MCF 10A (cell line): ENCODE data around the gene GPATCH11. TPM values are rescaled to one million over a fixed set of nuclear protein-coding genes. Genes with fewer than 3 reads are reported as not detected.

Experiments
- BruUV-seq: library from RNA; stranded (reverse); fragments of 400-500 nt; replicated peaks from 2 replicates; lab custom pipeline; 2021; lab: Mats Ljungman, UMichigan
- CTCF ChIA-PET: fragments of 300-600 bp; sonication (Branson Sonifier 250); formaldehyde crosslinking; extraction: SDS; loops from one replicate; lab custom pipeline; 2021; ENCODE audit warnings: antibody characterized with exemption, inconsistent platforms; lab: Yijun Ruan, JAX
- POLR2A ChIA-PET: fragments of 300-600, 350-650 bp; sonication (Branson Sonifier 250); formaldehyde crosslinking; extraction: SDS; loops from one replicate; lab custom pipeline; 2020; ENCODE audit warnings: antibody characterized with exemption, inconsistent platforms; lab: Yijun Ruan, JAX
- DNase-seq: peaks from one replicate; pipeline ENCODE4 v3.0.0-alpha.2; 2018; ENCODE audit not compliant: unreplicated experiment
- H3K27ac Mint-ChIP-seq: one replicate; pipeline ENCODE4 v1.8.0; 2022; ENCODE audit warnings: mild to moderate bottlenecking, low read depth, mixed read lengths; ENCODE audit not compliant: unreplicated experiment
- H3K27me3 Mint-ChIP-seq: one replicate; pipeline ENCODE4 v1.8.0; 2022; ENCODE audit warnings: mixed read lengths; ENCODE audit not compliant: insufficient read depth, unreplicated experiment
- H3K36me3 Mint-ChIP-seq: one replicate; pipeline ENCODE4 v1.8.0; 2022; ENCODE audit warnings: mild to moderate bottlenecking, moderate library complexity, mixed read lengths; ENCODE audit not compliant: insufficient read depth, unreplicated experiment
- H3K4me1 Mint-ChIP-seq: one replicate; pipeline ENCODE4 v1.8.0; 2022; ENCODE audit warnings: mixed read lengths; ENCODE audit not compliant: insufficient read depth, unreplicated experiment
- H3K4me3 Mint-ChIP-seq: one replicate; pipeline ENCODE4 v1.8.0; 2022; ENCODE audit warnings: mild to moderate bottlenecking, moderate library complexity, mixed read lengths; ENCODE audit not compliant: unreplicated experiment
- H3K9me3 Mint-ChIP-seq: one replicate; pipeline ENCODE4 v1.8.0; 2022; ENCODE audit warnings: mixed read lengths; ENCODE audit not compliant: unreplicated experiment
- intact Hi-C: fragments of 100-400 bp; cut with micrococcal nuclease; formaldehyde crosslinking; loops from 2 replicates; pipeline ENCODE4 v1.14.1; 2022
- total RNA-seq: library from RNA; stranded (reverse); gene quantifications from 2 replicates; pipeline ENCODE4 v1.2.3, GENCODE V29; 2022
- TF ChIP-seq, protein P1 (sequence below): fragments of 200-600 bp; IDR thresholded peaks from one replicate; pipeline ENCODE4 v1.8.0; 2022; ENCODE audit warnings: antibody characterized with exemption, mild to moderate bottlenecking; ENCODE audit not compliant: unreplicated experiment

Gene GPATCH11
- total RNA-seq, 1 experiment from 2014 or later, result 5.5 TPM

- TF ChIP-seq, protein P1, sequence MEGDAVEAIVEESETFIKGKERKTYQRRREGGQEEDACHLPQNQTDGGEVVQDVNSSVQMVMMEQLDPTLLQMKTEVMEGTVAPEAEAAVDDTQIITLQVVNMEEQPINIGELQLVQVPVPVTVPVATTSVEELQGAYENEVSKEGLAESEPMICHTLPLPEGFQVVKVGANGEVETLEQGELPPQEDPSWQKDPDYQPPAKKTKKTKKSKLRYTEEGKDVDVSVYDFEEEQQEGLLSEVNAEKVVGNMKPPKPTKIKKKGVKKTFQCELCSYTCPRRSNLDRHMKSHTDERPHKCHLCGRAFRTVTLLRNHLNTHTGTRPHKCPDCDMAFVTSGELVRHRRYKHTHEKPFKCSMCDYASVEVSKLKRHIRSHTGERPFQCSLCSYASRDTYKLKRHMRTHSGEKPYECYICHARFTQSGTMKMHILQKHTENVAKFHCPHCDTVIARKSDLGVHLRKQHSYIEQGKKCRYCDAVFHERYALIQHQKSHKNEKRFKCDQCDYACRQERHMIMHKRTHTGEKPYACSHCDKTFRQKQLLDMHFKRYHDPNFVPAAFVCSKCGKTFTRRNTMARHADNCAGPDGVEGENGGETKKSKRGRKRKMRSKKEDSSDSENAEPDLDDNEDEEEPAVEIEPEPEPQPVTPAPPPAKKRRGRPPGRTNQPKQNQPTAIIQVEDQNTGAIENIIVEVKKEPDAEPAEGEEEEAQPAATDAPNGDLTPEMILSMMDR, result no peak
- Mint-ChIP-seq H3K4me1 (no peaks in the 10 kb centered on the region), H3K9me3 (no peaks in the 10 kb centered on the region), H3K27ac (no peak overlapping the region), H3K4me3 (no peak overlapping the region), H3K36me3 (peaks cover 50% of the 10 kb centered on the region), H3K27me3 (no peaks in the 10 kb centered on the region)
- no TSS peak for BruUV-seq
- DNase-seq, result no peak
- ChIA-PET CTCF (interaction anchor here (0.6 kb wide), 1 partner anchor 168 kb away, joined by 3 read pairs; no protein-coding TSS in a partner anchor), POLR2A (interaction anchor here (0.6 to 2.4 kb wide), 2 partner anchors 8 to 14 kb away, joined by 4 to 10 read pairs; partner anchors contain the start of genes GPATCH11 and HEATR5B)
- intact Hi-C loops, result no loop called here
These were observed 7.6 kb downstream of the GPATCH11 start for GRCh38 chr2:37091873-37092272.

- DNase-seq, result no peak
- intact Hi-C loops, result no loop called here
- BruUV-seq, result TSS peak; percentile 19
- Mint-ChIP-seq H3K4me3 (no peak overlapping the region), H3K27me3 (no peaks in the 10 kb centered on the region), H3K9me3 (no peaks in the 10 kb centered on the region), H3K4me1 (no peaks in the 10 kb centered on the region), H3K36me3 (peaks cover 63% of the 10 kb centered on the region), H3K27ac (no peak overlapping the region)
- ChIA-PET CTCF (no interaction called here), POLR2A (interaction anchor here (1.2 to 2.5 kb wide), 2 partner anchors 10 to 12 kb away, joined by 3 to 8 read pairs; partner anchors contain the start of genes GPATCH11 and HEATR5B)
- TF ChIP-seq, protein P1, result no peak
These were observed 12.2 kb downstream of the GPATCH11 start for GRCh38 chr2:37096568-37096967.

- Mint-ChIP-seq H3K27ac (no peak overlapping the region), H3K36me3 (peaks cover 65% of the 10 kb centered on the region), H3K9me3 (no peaks in the 10 kb centered on the region), H3K27me3 (no peaks in the 10 kb centered on the region), H3K4me3 (no peak overlapping the region), H3K4me1 (no peaks in the 10 kb centered on the region)
- BruUV-seq, result no TSS peak
- CTCF ChIA-PET, result interaction anchor here (0.6 kb wide), 1 partner anchor 282 kb away, joined by 3 read pairs; no protein-coding TSS in a partner anchor
- intact Hi-C loops, result no loop called here
- POLR2A ChIA-PET, result interaction anchor here (1.6 kb wide), 1 partner anchor 13 kb away, joined by 5 read pairs; no protein-coding TSS in a partner anchor
- no peak for DNase-seq
- TF ChIP-seq, protein P1, result no peak
These were observed 14.2 kb downstream of the GPATCH11 start for GRCh38 chr2:37098416-37099118.

- no TSS peak for BruUV-seq
- Mint-ChIP-seq H3K27ac (no peak overlapping the region), H3K36me3 (peaks cover 54% of the 10 kb centered on the region), H3K4me3 (no peak overlapping the region), H3K9me3 (no peaks in the 10 kb centered on the region), H3K27me3 (no peaks in the 10 kb centered on the region), H3K4me1 (no peaks in the 10 kb centered on the region)
- CTCF ChIA-PET, result no interaction called here
- TF ChIP-seq, protein P1, result no peak
- POLR2A ChIA-PET, result no interaction called here
- intact Hi-C loops, result no loop called here
- no peak for DNase-seq
These were observed 15.7 kb downstream of the GPATCH11 start for GRCh38 chr2:37100054-37100453.
